Left lobe of liver (tissue), 2 donors: ENCODE data around the gene PANX2. TPM values are rescaled to one million over a fixed set of nuclear protein-coding genes. Genes with fewer than 3 reads are reported as not detected.

ENCODE experiments used
- ATAC-seq: fragments of 200-7000 bp; cut with Tn5 transposase; one replicate; pipeline ENCODE4 v1.9.1; 2020; ENCODE audit warnings: mild to moderate bottlenecking, moderate library complexity
- DNase-seq: peaks from one replicate; pipeline ENCODE4 v3.0.0-alpha.2; 2020; ENCODE audit warnings: low spot score
- total RNA-seq: library from RNA; stranded (reverse); gene quantifications from one replicate; pipeline ENCODE4 v1.2.1, GENCODE V29; 2021
- donor health status: DM: no; HTN: no; CAD: no; lungs with moderate emphysema.
- donor health status: DM: no; HTN: yes; CAD: no.

Gene PANX2
- total RNA-seq, 1 donor from 2014 or later, result 10.6 TPM

- ATAC-seq, result no peak
- no peak for DNase-seq
Observed at GRCh38 chr22:50226063-50226874, 55.7 kb downstream of the PANX2 start.

- DNase-seq, result no peak
Observed at GRCh38 chr22:50226875-50227165, 56.3 kb downstream of the PANX2 start.

GRCh38 chr22:50227579-50228215 lies 57.2 kb downstream of the PANX2 start:
- no peak for ATAC-seq
- no peak for DNase-seq

More at GRCh38 chr22:50226875-50227165, 56.3 kb downstream of the PANX2 start:
- ATAC-seq, result no peak

GRCh38 chr22:50228366-50228765 lies 57.8 kb downstream of the PANX2 start:
- DNase-seq, result no peak
- ATAC-seq, result no peak

- no peak for ATAC-seq
- no peak for DNase-seq
Observed at GRCh38 chr22:50229370-50229769, 58.8 kb downstream of the PANX2 start.

Other genes starting within 250 kb of the PANX2 start
- gene PIM3, start 210.0 kb upstream of the PANX2 start, total RNA-seq, result 36.8 TPM
- not detected for gene IL17REL, start 158.0 kb upstream of the PANX2 start, total RNA-seq
- not detected for gene TTLL8, start 112.4 kb upstream of the PANX2 start, total RNA-seq
- not detected for gene MLC1, start 85.3 kb upstream of the PANX2 start, total RNA-seq
- not detected for gene MOV10L1, start 80.7 kb upstream of the PANX2 start, total RNA-seq
- 25.9 TPM for gene TRABD, start 15.2 kb downstream of the PANX2 start, total RNA-seq
- 85.2 TPM for gene SELENOO, start 30.3 kb downstream of the PANX2 start, total RNA-seq
- gene TUBGCP6, start 74.3 kb downstream of the PANX2 start, total RNA-seq, result 21.3 TPM
- 33.3 TPM for gene HDAC10, start 80.5 kb downstream of the PANX2 start, total RNA-seq
- 5.0 TPM for gene MAPK12, start 91.0 kb downstream of the PANX2 start, total RNA-seq
- gene MAPK11, start 99.6 kb downstream of the PANX2 start, total RNA-seq, result 8.2 TPM
- 187 TPM for gene PLXNB2, start 136.9 kb downstream of the PANX2 start, total RNA-seq
- gene DENND6B, start 156.3 kb downstream of the PANX2 start, total RNA-seq, result 1.8 TPM
- 65.4 TPM for gene PPP6R2, start 172.6 kb downstream of the PANX2 start, total RNA-seq